ENCODE data around the gene ACTA2. TPM values are rescaled to one million over a fixed set of nuclear protein-coding genes. Genes with fewer than 3 reads are reported as not detected.

The ACTA2 gene
- total RNA-seq, 4 donors from 2014 or later: 64.6 to 1,343 (median 285) TPM

GRCh38 chr10:88892222-88892967 lies 60.2 kb downstream of the ACTA2 start:
- no peak overlapping the region for H3K4me3 ChIP-seq
- intact Hi-C loops (cut with DNase I): no loop called here
- DNase-seq: no peak
- H3K9me3 ChIP-seq: no peaks in the 10 kb centered on the region
- TF ChIP-seq POLR2A (IDR thresholded peaks at IDR 0.05): no peak
- TF ChIP-seq CTCF (IDR thresholded peaks at IDR 0.05): no peak
- H3K36me3 ChIP-seq: no peaks in the 10 kb centered on the region
- no peaks in the 10 kb centered on the region for H3K27me3 ChIP-seq
- 79 to 86% methylated on average over 2 of the region's 2 CpGs for WGBS, 2 donors
- peak overlapping the region in 1 of 4 donors; percentile 27 for H3K27ac ChIP-seq
- peaks cover 0 to 29% (median 5%) of the 10 kb centered on the region in 3 donors for H3K4me1 ChIP-seq

GRCh38 chr10:88890681-88891381 lies 61.7 kb downstream of the ACTA2 start:
- Histone ChIP-seq H3K27me3 (no peaks in the 10 kb centered on the region), H3K4me1 (peaks cover 0 to 16% (median 0%) of the 10 kb centered on the region in 3 donors), H3K4me3 (no peak overlapping the region), H3K27ac (no peak overlapping the region), H3K9me3 (no peaks in the 10 kb centered on the region), H3K36me3 (no peaks in the 10 kb centered on the region)
- WGBS, 2 donors: 89 to 90% methylated on average over 4 of the region's 4 CpGs
- TF ChIP-seq CTCF (IDR thresholded peaks at IDR 0.05): no peak
- TF ChIP-seq POLR2A (IDR thresholded peaks at IDR 0.05): no peak
- DNase-seq: no peak
- intact Hi-C loops (cut with DNase I): no loop called here

- WGBS, 2 donors: 82 to 85% methylated on average over 1 of the region's 1 CpG
- Histone ChIP-seq H3K4me3 (no peak overlapping the region), H3K36me3 (no peaks in the 10 kb centered on the region), H3K27me3 (no peaks in the 10 kb centered on the region), H3K9me3 (no peaks in the 10 kb centered on the region), H3K4me1 (peaks cover 0 to 21% (median 0%) of the 10 kb centered on the region in 3 donors), H3K27ac (no peak overlapping the region)
- no peak for DNase-seq
- no peak for TF ChIP-seq POLR2A (IDR thresholded peaks at IDR 0.05)
- TF ChIP-seq CTCF (IDR thresholded peaks at IDR 0.05): no peak
- intact Hi-C loops (cut with DNase I): no loop called here
Observed at GRCh38 chr10:88889559-88890337, 62.8 kb downstream of the ACTA2 start.

GRCh38 chr10:88888810-88889445 lies 63.6 kb downstream of the ACTA2 start:
- no peaks in the 10 kb centered on the region for H3K36me3 ChIP-seq
- H3K4me1 ChIP-seq: peaks cover 0 to 23% (median 8%) of the 10 kb centered on the region in 3 donors
- H3K4me3 ChIP-seq: no peak overlapping the region
- no peak overlapping the region for H3K27ac ChIP-seq
- DNase-seq: no peak
- no peak for TF ChIP-seq POLR2A (IDR thresholded peaks at IDR 0.05)
- TF ChIP-seq CTCF (IDR thresholded peaks at IDR 0.05): no peak
- intact Hi-C loops (cut with DNase I): no loop called here
- H3K27me3 ChIP-seq: no peaks in the 10 kb centered on the region
- H3K9me3 ChIP-seq: no peaks in the 10 kb centered on the region
